ENCODE results near the gene TTC7B.

GRCh38 chr14:90547968-90548367 lies 268.3 kb downstream of the TTC7B start:
- TF ChIP-seq CTCF (IDR thresholded peaks at IDR 0.05) (no peak), POLR2AphosphoS5 (IDR thresholded peaks at IDR 0.05; ENCODE audit: low read depth, low read length) (no peak), REST (IDR thresholded peaks at IDR 0.05; ENCODE audit: insufficient read depth in 1 of 2, low read depth in 2 of 2, low read length in 1 of 2) (no peak), TCF7L2 (IDR thresholded peaks at IDR 0.05; ENCODE audit: low read depth, low read length) (no peak), SIN3A (IDR thresholded peaks at IDR 0.05; ENCODE audit: borderline replicate concordance, insufficient read depth, low read depth, low read length) (no peak)
